Esophagus muscularis mucosa (tissue), 4 donors: Measurements from ENCODE around the gene MRPL33. TPM values are rescaled to one million over a fixed set of nuclear protein-coding genes. Genes with fewer than 3 reads are reported as not detected.

Experiments used
- DNase-seq: peaks from one replicate; pipeline ENCODE4 v3.0.0-alpha.2; 2017; ENCODE audit errors: extremely low spot score
- H3K27ac ChIP-seq, 4 donors: fragments of 200-600 bp; sonication (generic); replicated peaks in 1 of 4; 1 replicate in 3 of 4; 2 replicates in 1 of 4; pipeline ENCODE4 v1.5.1; 2016 to 2019; ENCODE audit warnings: mild to moderate bottlenecking in 1 of 4
- H3K27me3 ChIP-seq, 4 donors: fragments of 200-600 bp; sonication (generic); one replicate each; pipeline versions ENCODE4 v1.5.1 to v1.6.0; 2016 to 2019
- H3K36me3 ChIP-seq, 4 donors: fragments of 200-600 bp; sonication (generic); one replicate each; pipeline ENCODE4 v1.5.1; 2016 to 2019
- H3K4me1 ChIP-seq, 4 donors: fragments of 200-600 bp; sonication (generic); one replicate each; pipeline ENCODE4 v1.5.1; 2016 to 2019
- H3K4me3 ChIP-seq, 4 donors: fragments of 200-600 bp; sonication (generic); 1 replicate in 2 of 4; 2 replicates in 2 of 4; pipeline ENCODE4 v1.5.1; 2016 to 2019; ENCODE audit warnings: mild to moderate bottlenecking in 4 of 4, moderate library complexity in 1 of 4
- H3K9me3 ChIP-seq, 4 donors: fragments of 200-600 bp; sonication (generic); 1 replicate in 3 of 4; 2 replicates in 1 of 4; pipeline ENCODE4 v1.5.1; 2016 to 2019
- CTCF ChIP-seq, 3 experiments: fragments of 200-600 bp in 2 of 3; fragments of 450-650 bp in 1 of 3; sonication (generic) in 2 of 3; IDR thresholded peaks; one replicate each; pipeline ENCODE4 v1.5.1; 2017 to 2019; ENCODE audit warnings: antibody characterized with exemption in 3 of 3, mild to moderate bottlenecking in 2 of 3, moderate library complexity in 1 of 3
- EP300 ChIP-seq: sonication (generic); formaldehyde crosslinking; IDR thresholded peaks from one replicate; pipeline ENCODE4 v1.6.1; 2017; ENCODE audit warnings: antibody characterized with exemption
- POLR2A ChIP-seq: fragments of 450-650 bp; IDR thresholded peaks from one replicate; pipeline ENCODE4 v1.6.1; 2017; ENCODE audit warnings: antibody characterized with exemption, moderate library complexity, mild to moderate bottlenecking, low read depth
- POLR2AphosphoS5 ChIP-seq, 2 donors: sonication (generic); formaldehyde crosslinking; IDR thresholded peaks; one replicate each; pipeline ENCODE4 v1.6.1; 2017; ENCODE audit warnings: antibody characterized with exemption in 2 of 2
- whole genome bisulfite sequencing: methylation state at CpG from one replicate; pipeline ENCODE4 v1.1.5; 2018; 5-methylcytosine and 5-hydroxymethylcytosine counted together
- intact Hi-C: fragments of 100-400 bp; cut with DNase I; formaldehyde crosslinking; loops from one replicate; pipeline ENCODE4 v1.15.1; 2023
- total RNA-seq, 4 donors: library from RNA; depleted of rRNA; stranded (reverse); fragments of >200 nt; gene quantifications; one replicate each; pipeline versions ENCODE4 v1.1.0 to v1.2.1, GENCODE V29; 2016

The MRPL33 gene
- total RNA-seq, 4 donors from 2014 or later, result 283 to 500 (median 345) TPM

GRCh38 chr2:27798486-27798885 lies 27.0 kb downstream of the MRPL33 start:
- WGBS, result 88% methylated on average over 7 of the region's 7 CpGs
- Histone ChIP-seq H3K27me3 (no peaks in the 10 kb centered on the region), H3K4me1 (peaks cover 59 to 81% (median 69%) of the 10 kb centered on the region in 4 donors), H3K27ac (peak overlapping the region; percentile 86 to 94 (median 89)), H3K9me3 (no peaks in the 10 kb centered on the region), H3K4me3 (no peak overlapping the region), H3K36me3 (no peaks in the 10 kb centered on the region)
- intact Hi-C loops, result loop anchor here (5.0 kb wide), 1 partner anchor 91 kb away; no protein-coding TSS in a partner anchor
- no peak for TF ChIP-seq POLR2A
- no peak for TF ChIP-seq EP300
- TF ChIP-seq CTCF (IDR thresholded peaks at IDR 0.05), result no peak
- no peak for TF ChIP-seq POLR2AphosphoS5 (IDR thresholded peaks at IDR 0.05)
- no peak for DNase-seq

- H3K4me1 ChIP-seq, result peaks cover 59 to 83% (median 69%) of the 10 kb centered on the region in 4 donors
- 45% methylated on average over 11 of the region's 11 CpGs for WGBS
- H3K4me3 ChIP-seq, result no peak overlapping the region
- TF ChIP-seq CTCF (IDR thresholded peaks at IDR 0.05) (no peak), EP300 (peak; percentile 98), POLR2A (no peak), POLR2AphosphoS5 (IDR thresholded peaks at IDR 0.05) (peak; percentile 73 to 91)
- intact Hi-C loops, result loop anchor here (5.0 kb wide), 1 partner anchor 92 kb away; no protein-coding TSS in a partner anchor
- no peaks in the 10 kb centered on the region for H3K9me3 ChIP-seq
- peak; percentile 91 for DNase-seq
- H3K27ac ChIP-seq, result peak overlapping the region; percentile 86 to 94 (median 89)
- no peaks in the 10 kb centered on the region for H3K36me3 ChIP-seq
- no peaks in the 10 kb centered on the region for H3K27me3 ChIP-seq
Measured at GRCh38 chr2:27798948-27799645, 27.6 kb downstream of the MRPL33 start.

- 65% methylated on average over 4 of the region's 4 CpGs for WGBS
- Histone ChIP-seq H3K4me3 (no peak overlapping the region), H3K27ac (peak overlapping the region; percentile 86 to 94 (median 89)), H3K4me1 (peaks cover 59 to 86% (median 68%) of the 10 kb centered on the region in 4 donors), H3K9me3 (no peaks in the 10 kb centered on the region), H3K27me3 (no peaks in the 10 kb centered on the region), H3K36me3 (no peaks in the 10 kb centered on the region)
- intact Hi-C loops, result loop anchor here (5.0 kb wide), 1 partner anchor 92 kb away; no protein-coding TSS in a partner anchor
- no peak for DNase-seq
- no peak for TF ChIP-seq POLR2A
- TF ChIP-seq POLR2AphosphoS5 (IDR thresholded peaks at IDR 0.05), result no peak
- TF ChIP-seq EP300, result no peak
- TF ChIP-seq CTCF (IDR thresholded peaks at IDR 0.05), result no peak
Measured at GRCh38 chr2:27799646-27800010, 28.1 kb downstream of the MRPL33 start.

- no peaks in the 10 kb centered on the region for H3K9me3 ChIP-seq
- intact Hi-C loops, result no loop called here
- H3K36me3 ChIP-seq, result no peaks in the 10 kb centered on the region
- DNase-seq, result no peak
- no peak overlapping the region for H3K4me3 ChIP-seq
- TF ChIP-seq EP300 (no peak), POLR2AphosphoS5 (IDR thresholded peaks at IDR 0.05) (no peak), CTCF (IDR thresholded peaks at IDR 0.05) (no peak), POLR2A (no peak)
- H3K27me3 ChIP-seq, result no peaks in the 10 kb centered on the region
- H3K27ac ChIP-seq, result peak overlapping the region; percentile 86 to 94 (median 89)
- 85% methylated on average over 6 of the region's 6 CpGs for WGBS
- peaks cover 50 to 74% (median 56%) of the 10 kb centered on the region in 4 donors for H3K4me1 ChIP-seq
Measured at GRCh38 chr2:27800856-27801255, 29.3 kb downstream of the MRPL33 start.
